ENCODE measurements around the gene SFTA2.

Gene SFTA2

GRCh38 chr6:30945281-30945680, 13.3 kb upstream of the SFTA2 start:
- Histone ChIP-seq H3K36me3 (ENCODE audit: control insufficient read depth in 2 of 2, insufficient read depth in 1 of 2, low read length in 2 of 2) (no peaks in the 10 kb centered on the region), H3K27ac (ENCODE audit: extremely low read depth, low read depth, low read length) (no peak overlapping the region), H3K9me3 (ENCODE audit: control insufficient read depth, insufficient read depth, low read depth, low read length) (no peaks in the 10 kb centered on the region), H3K4me3 (ENCODE audit: low read depth, low read length) (no peak overlapping the region), H3K4me1 (ENCODE audit: control insufficient read depth, insufficient read depth, low read length) (no peaks in the 10 kb centered on the region; the same call in 1 of the 2 replicates)
- ChIA-PET CTCF (interaction anchor here (0.7 to 0.9 kb wide), 3 partner anchors 28 to 124 kb away, joined by 3 to 4 read pairs (median 3); no protein-coding TSS in a partner anchor), POLR2A (no interaction called here)
- no peak for TF ChIP-seq ZBTB21 (tag by site-specific recombination; IDR thresholded peaks at IDR 0.05)
- TF ChIP-seq ZNF121 (tag by site-specific recombination; IDR thresholded peaks at IDR 0.05) = 0 out of 2 replicates have a peak, but pooled peaks have one; percentile 51
- no peak for TF ChIP-seq ZNF292 (tag by site-specific recombination; IDR thresholded peaks at IDR 0.05; ENCODE audit: borderline replicate concordance, low read depth)
- TF ChIP-seq ZSCAN16 (tag by site-specific recombination; IDR thresholded peaks at IDR 0.05) = no peak

- Histone ChIP-seq H3K4me1 (ENCODE audit: control insufficient read depth, insufficient read depth, low read length) (no peaks in the 10 kb centered on the region; the same call in 1 of the 2 replicates), H3K27ac (ENCODE audit: extremely low read depth, low read depth, low read length) (no peak overlapping the region), H3K4me3 (ENCODE audit: low read depth, low read length) (no peak overlapping the region), H3K36me3 (ENCODE audit: control insufficient read depth in 2 of 2, insufficient read depth in 1 of 2, low read length in 2 of 2) (no peaks in the 10 kb centered on the region), H3K9me3 (ENCODE audit: control insufficient read depth, insufficient read depth, low read depth, low read length) (no peaks in the 10 kb centered on the region)
- ChIA-PET CTCF (interaction anchor here (1.1 kb wide), 2 partner anchors 9 to 186 kb away, joined by 3 to 4 read pairs; no protein-coding TSS in a partner anchor), POLR2A (no interaction called here)
- TF ChIP-seq ZNF366 (tag by site-specific recombination; conservative IDR thresholded peaks at IDR 0.05) (peak; percentile 66; the same call in 1 of the 2 replicates), ZBTB6 (tag by site-specific recombination; IDR thresholded peaks at IDR 0.05) (no peak), ZBTB20 (tag by site-specific recombination; IDR thresholded peaks at IDR 0.05) (no peak), PRDM1 (tag by site-specific recombination; IDR thresholded peaks at IDR 0.05) (peak; percentile 95)
Observed at GRCh38 chr6:30944051-30944450, 12.1 kb upstream of the SFTA2 start.

- H3K4me3 ChIP-seq (ENCODE audit: low read depth, low read length) = no peak overlapping the region
- peak; percentile 67; the same call in 1 of the 2 replicates for TF ChIP-seq ZBTB20 (tag by site-specific recombination; IDR thresholded peaks at IDR 0.05)
- no peak for TF ChIP-seq ZNF785 (tag by site-specific recombination; IDR thresholded peaks at IDR 0.05)
- TF ChIP-seq PRDM10 (tag by site-specific recombination; IDR thresholded peaks at IDR 0.05) = no peak
- TF ChIP-seq KLF1 (tag by site-specific recombination; IDR thresholded peaks at IDR 0.05) = peak; percentile 93
- TF ChIP-seq HOXC10 (CRISPR knock-in tag; IDR thresholded peaks at IDR 0.05) = no peak
- TF ChIP-seq GFI1B (tag by site-specific recombination; IDR thresholded peaks at IDR 0.05) = peak; percentile 58; the same call in 1 of the 2 replicates
- TF ChIP-seq ZNF10 (tag by site-specific recombination; IDR thresholded peaks at IDR 0.05) = no peak
- no peak for TF ChIP-seq ZNF514 (tag by site-specific recombination; IDR thresholded peaks at IDR 0.05)
- TF ChIP-seq ZFP37 (tag by site-specific recombination; IDR thresholded peaks at IDR 0.05) = no peak
- peak; percentile 70 for TF ChIP-seq WT1 (tag by site-specific recombination; IDR thresholded peaks at IDR 0.05)
- no peak for TF ChIP-seq ZNF121 (tag by site-specific recombination; IDR thresholded peaks at IDR 0.05)
- no peak for TF ChIP-seq ZNF335 (tag by site-specific recombination; conservative IDR thresholded peaks at IDR 0.05)
- no peak for TF ChIP-seq ZNF174 (tag by site-specific recombination; IDR thresholded peaks at IDR 0.05)
- 0 out of 2 replicates have a peak, but pooled peaks have one; percentile 32 for TF ChIP-seq YY2 (tag by site-specific recombination; IDR thresholded peaks at IDR 0.05)
- TF ChIP-seq ZNF211 (tag by site-specific recombination; IDR thresholded peaks at IDR 0.05; ENCODE audit: low read depth) = no peak
- no peak for TF ChIP-seq ZNF548 (tag by site-specific recombination; IDR thresholded peaks at IDR 0.05)
- peak; percentile 41; the same call in 1 of the 2 replicates for TF ChIP-seq EGR2 (tag by site-specific recombination; IDR thresholded peaks at IDR 0.05; ENCODE audit: low read depth)
- TF ChIP-seq ZFP69B (tag by site-specific recombination; IDR thresholded peaks at IDR 0.05) = no peak
- no peak for TF ChIP-seq ZNF391 (tag by site-specific recombination; IDR thresholded peaks at IDR 0.05; ENCODE audit: borderline replicate concordance, low read depth)
- TF ChIP-seq SCRT1 (tag by site-specific recombination; IDR thresholded peaks at IDR 0.05; ENCODE audit: borderline replicate concordance) = peak; percentile 73
- peak; percentile 76 for TF ChIP-seq SP3 (tag by site-specific recombination; IDR thresholded peaks at IDR 0.05)
Observed at GRCh38 chr6:30942338-30943060, 10.5 kb upstream of the SFTA2 start.

More at GRCh38 chr6:30942338-30943060, 10.5 kb upstream of the SFTA2 start:
- no peak overlapping the region for H3K27ac ChIP-seq (ENCODE audit: extremely low read depth, low read depth, low read length)
- ChIA-PET CTCF (interaction anchor here (0.6 to 2.6 kb wide), 40 partner anchors 9 to 399 kb away, joined by 3 to 13 read pairs (median 4); partner anchors contain the start of gene VARS2), POLR2A (interaction anchor here (0.6 to 1.3 kb wide), 7 partner anchors 13 to 364 kb away, joined by 3 to 5 read pairs (median 4); no protein-coding TSS in a partner anchor)
- no peaks in the 10 kb centered on the region for H3K36me3 ChIP-seq (ENCODE audit: control insufficient read depth in 2 of 2, insufficient read depth in 1 of 2, low read length in 2 of 2)
- no peaks in the 10 kb centered on the region for H3K9me3 ChIP-seq (ENCODE audit: control insufficient read depth, insufficient read depth, low read depth, low read length)
- H3K4me1 ChIP-seq (ENCODE audit: control insufficient read depth, insufficient read depth, low read length) = no peaks in the 10 kb centered on the region; the same call in 1 of the 2 replicates

All from HEK293 (cell line).